ENCODE measurements around the gene RANBP17. TPM values are rescaled to one million over a fixed set of nuclear protein-coding genes. Genes with fewer than 3 reads are reported as not detected.

Gene RANBP17
- total RNA-seq, 2 donors from 2014 or later = 26.6 to 28.0 TPM

DNA sequence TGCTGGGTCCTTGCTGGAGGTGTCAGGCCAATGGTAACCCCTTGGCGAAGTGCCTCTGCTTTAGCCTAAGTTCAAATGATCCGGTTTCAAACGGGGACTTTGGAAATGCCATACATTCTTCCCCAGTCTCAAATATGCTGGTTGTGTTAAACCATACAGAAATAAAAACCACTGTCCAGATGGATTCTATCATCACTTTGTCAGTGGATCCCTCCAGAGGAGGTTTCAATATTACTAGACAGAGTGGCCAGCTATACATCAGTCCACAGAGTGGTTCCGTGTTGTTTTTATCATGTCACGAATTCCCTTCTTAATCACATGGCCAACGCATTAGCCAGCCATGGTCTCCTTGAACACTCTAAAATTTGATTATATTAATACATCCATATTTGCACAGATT, 7.3 kb upstream of the RANBP17 start:
- peaks cover 3% of the 10 kb centered on the region for H3K9me3 Mint-ChIP-seq
- no peaks in the 10 kb centered on the region for H3K36me3 ChIP-seq (ENCODE audit: control insufficient read depth, insufficient read depth, low read length)
- peaks cover 4% of the 10 kb centered on the region for H3K27me3 Mint-ChIP-seq (ENCODE audit: insufficient read depth)
- no peaks in the 10 kb centered on the region for H3K4me1 ChIP-seq (ENCODE audit: control insufficient read depth, insufficient read depth, low read length)
- H3K4me1 Mint-ChIP-seq = no peaks in the 10 kb centered on the region
- no peak overlapping the region for H3K27ac Mint-ChIP-seq
- WGBS, 2 experiments (ENCODE audit: insufficient coverage in 1 of 2, insufficient read length in 1 of 2) = 86 to 96% methylated on average over 3 to 6 of the region's 6 CpGs
- no peak overlapping the region for H3K4me3 ChIP-seq (ENCODE audit: low read length)
- no peak overlapping the region for H3K4me3 Mint-ChIP-seq
- no peak for TF ChIP-seq CTCF (conservative IDR thresholded peaks at IDR 0.05)
- no peak overlapping the region for H3K9ac ChIP-seq (ENCODE audit: extremely low read depth, low read length, poor library complexity, severe bottlenecking)
- H3K27ac ChIP-seq (ENCODE audit: low read depth, low read length) = no peak overlapping the region
- H3K9me3 ChIP-seq (ENCODE audit: control insufficient read depth, low read length) = peaks cover 2% of the 10 kb centered on the region
- H3K27me3 ChIP-seq (ENCODE audit: control insufficient read depth, insufficient read depth, low read length, poor library complexity, severe bottlenecking) = no peaks in the 10 kb centered on the region
- DNase-seq = no peak
- no peaks in the 10 kb centered on the region for H3K36me3 Mint-ChIP-seq (ENCODE audit: low read depth)

- WGBS, 2 experiments (ENCODE audit: insufficient coverage in 1 of 2, insufficient read length in 1 of 2) = 81% methylated on average over 2 of the region's 2 CpGs; no CpG with 5 or more reads in 1 of the 2 experiments
Measured at GRCh38 chr5:170857066-170857465, 4.8 kb upstream of the RANBP17 start.

GRCh38 chr5:170860415-170860814, 1.4 kb upstream of the RANBP17 start:
- Mint-ChIP-seq H3K27me3 (ENCODE audit: insufficient read depth) (peaks cover 19% of the 10 kb centered on the region), H3K4me1 (peaks cover 23% of the 10 kb centered on the region), H3K4me3 (peak overlapping the region; percentile 75), H3K9me3 (peaks cover 17% of the 10 kb centered on the region), H3K27ac (no peak overlapping the region), H3K36me3 (ENCODE audit: low read depth) (peaks cover 8% of the 10 kb centered on the region)
- Histone ChIP-seq H3K9me3 (ENCODE audit: control insufficient read depth, low read length) (peaks cover 20% of the 10 kb centered on the region), H3K27ac (ENCODE audit: low read depth, low read length) (no peak overlapping the region), H3K27me3 (ENCODE audit: control insufficient read depth, insufficient read depth, low read length, poor library complexity, severe bottlenecking) (no peaks in the 10 kb centered on the region), H3K4me3 (ENCODE audit: low read length) (no peak overlapping the region), H3K4me1 (ENCODE audit: control insufficient read depth, insufficient read depth, low read length) (peaks cover 6% of the 10 kb centered on the region), H3K9ac (ENCODE audit: extremely low read depth, low read length, poor library complexity, severe bottlenecking) (no peak overlapping the region), H3K36me3 (ENCODE audit: control insufficient read depth, insufficient read depth, low read length) (no peaks in the 10 kb centered on the region)
- no peak for DNase-seq
- no peak for TF ChIP-seq CTCF (conservative IDR thresholded peaks at IDR 0.05)

More at GRCh38 chr5:170857066-170857465, 4.8 kb upstream of the RANBP17 start:
- no peaks in the 10 kb centered on the region for H3K27me3 ChIP-seq (ENCODE audit: control insufficient read depth, insufficient read depth, low read length, poor library complexity, severe bottlenecking)
- no peak for DNase-seq
- no peak overlapping the region for H3K9ac ChIP-seq (ENCODE audit: extremely low read depth, low read length, poor library complexity, severe bottlenecking)
- peaks cover 20% of the 10 kb centered on the region for H3K9me3 ChIP-seq (ENCODE audit: control insufficient read depth, low read length)
- no peaks in the 10 kb centered on the region for H3K4me1 ChIP-seq (ENCODE audit: control insufficient read depth, insufficient read depth, low read length)
- H3K4me3 ChIP-seq (ENCODE audit: low read length) = no peak overlapping the region
- H3K27me3 Mint-ChIP-seq (ENCODE audit: insufficient read depth) = peaks cover 4% of the 10 kb centered on the region
- TF ChIP-seq CTCF (conservative IDR thresholded peaks at IDR 0.05) = peak; percentile 11
- no peak overlapping the region for H3K4me3 Mint-ChIP-seq
- no peak overlapping the region for H3K27ac ChIP-seq (ENCODE audit: low read depth, low read length)
- H3K4me1 Mint-ChIP-seq = no peaks in the 10 kb centered on the region
- peaks cover 2% of the 10 kb centered on the region for H3K36me3 Mint-ChIP-seq (ENCODE audit: low read depth)
- H3K9me3 Mint-ChIP-seq = peaks cover 17% of the 10 kb centered on the region
- no peak overlapping the region for H3K27ac Mint-ChIP-seq
- no peaks in the 10 kb centered on the region for H3K36me3 ChIP-seq (ENCODE audit: control insufficient read depth, insufficient read depth, low read length)
